GM19238 (cell line): ENCODE data around the gene VWA3B.

Experiments used
- DNase-seq: peaks from one replicate; pipeline ENCODE4 v3.0.0; 2011; ENCODE audit warnings: low spot score; ENCODE audit not compliant: insufficient read length

VWA3B gene

GRCh38 chr2:98170076-98170475, 83.1 kb downstream of the VWA3B start:
- no peak for DNase-seq

GRCh38 chr2:98172150-98172765, 85.3 kb downstream of the VWA3B start:
- no peak for DNase-seq

- no peak for DNase-seq
Observed at GRCh38 chr2:98172951-98173350, 86.0 kb downstream of the VWA3B start.

- DNase-seq = no peak
Observed at GRCh38 chr2:98175811-98176210, 88.8 kb downstream of the VWA3B start.

- DNase-seq = no peak
Observed at GRCh38 chr2:98177286-98177685, 90.3 kb downstream of the VWA3B start.

- no peak for DNase-seq
Observed at GRCh38 chr2:98177986-98178385, 91.0 kb downstream of the VWA3B start.

- DNase-seq = no peak
Observed at GRCh38 chr2:98180456-98180855, 93.5 kb downstream of the VWA3B start.

GRCh38 chr2:98181346-98181745, 94.4 kb downstream of the VWA3B start:
- no peak for DNase-seq

- DNase-seq = no peak
Observed at GRCh38 chr2:98185801-98186200, 98.8 kb downstream of the VWA3B start.

- DNase-seq = no peak
Observed at GRCh38 chr2:98187194-98187593, 100.2 kb downstream of the VWA3B start.

- DNase-seq = no peak
Observed at GRCh38 chr2:98188351-98189046, 101.5 kb downstream of the VWA3B start.

GRCh38 chr2:98191883-98192282, 104.9 kb downstream of the VWA3B start:
- DNase-seq = no peak

GRCh38 chr2:98201576-98201975, 114.6 kb downstream of the VWA3B start:
- no peak for DNase-seq

- DNase-seq = no peak
Observed at GRCh38 chr2:98205889-98206288, 118.9 kb downstream of the VWA3B start.

- no peak for DNase-seq
Observed at GRCh38 chr2:98212092-98213000, 125.4 kb downstream of the VWA3B start.

GRCh38 chr2:98216616-98217015, 129.6 kb downstream of the VWA3B start:
- no peak for DNase-seq

- DNase-seq = no peak
Observed at GRCh38 chr2:98219152-98219551, 132.2 kb downstream of the VWA3B start.

- DNase-seq = no peak
Observed at GRCh38 chr2:98233941-98234340, 147.0 kb downstream of the VWA3B start.

- DNase-seq = no peak
Observed at GRCh38 chr2:98234776-98235175, 147.8 kb downstream of the VWA3B start.

- DNase-seq = no peak
Observed at GRCh38 chr2:98236935-98237334, 150.0 kb downstream of the VWA3B start.

- DNase-seq = no peak
Observed at GRCh38 chr2:98240786-98241398, 153.9 kb downstream of the VWA3B start.

- DNase-seq = no peak
Observed at GRCh38 chr2:98241592-98241991, 154.6 kb downstream of the VWA3B start.
